Measurements from ENCODE around the gene FOXP1.

DNA sequence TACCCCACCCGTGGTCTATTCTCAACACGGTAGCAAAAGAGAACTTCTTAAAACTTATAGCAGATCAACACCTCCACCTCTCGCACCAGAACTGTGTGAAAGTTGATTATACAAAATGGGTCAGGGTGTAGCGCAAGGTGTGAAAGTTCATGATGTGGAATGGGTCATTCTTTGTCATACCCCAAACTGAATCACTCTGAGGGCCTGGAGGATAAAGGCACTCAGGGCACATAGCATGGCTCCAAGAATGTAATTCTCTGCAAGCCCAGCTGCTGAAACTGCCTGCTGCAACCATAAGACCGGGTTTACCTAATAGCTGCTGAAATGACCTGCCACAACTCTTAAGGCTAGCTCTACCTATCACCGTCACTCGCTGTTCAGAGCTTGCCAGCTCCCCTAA, 70.0 kb downstream of the FOXP1 start:
- TF ChIP-seq, protein P1, sequence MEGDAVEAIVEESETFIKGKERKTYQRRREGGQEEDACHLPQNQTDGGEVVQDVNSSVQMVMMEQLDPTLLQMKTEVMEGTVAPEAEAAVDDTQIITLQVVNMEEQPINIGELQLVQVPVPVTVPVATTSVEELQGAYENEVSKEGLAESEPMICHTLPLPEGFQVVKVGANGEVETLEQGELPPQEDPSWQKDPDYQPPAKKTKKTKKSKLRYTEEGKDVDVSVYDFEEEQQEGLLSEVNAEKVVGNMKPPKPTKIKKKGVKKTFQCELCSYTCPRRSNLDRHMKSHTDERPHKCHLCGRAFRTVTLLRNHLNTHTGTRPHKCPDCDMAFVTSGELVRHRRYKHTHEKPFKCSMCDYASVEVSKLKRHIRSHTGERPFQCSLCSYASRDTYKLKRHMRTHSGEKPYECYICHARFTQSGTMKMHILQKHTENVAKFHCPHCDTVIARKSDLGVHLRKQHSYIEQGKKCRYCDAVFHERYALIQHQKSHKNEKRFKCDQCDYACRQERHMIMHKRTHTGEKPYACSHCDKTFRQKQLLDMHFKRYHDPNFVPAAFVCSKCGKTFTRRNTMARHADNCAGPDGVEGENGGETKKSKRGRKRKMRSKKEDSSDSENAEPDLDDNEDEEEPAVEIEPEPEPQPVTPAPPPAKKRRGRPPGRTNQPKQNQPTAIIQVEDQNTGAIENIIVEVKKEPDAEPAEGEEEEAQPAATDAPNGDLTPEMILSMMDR (IDR thresholded peaks at IDR 0.05; ENCODE audit: control extremely low read depth in 1 of 3, insufficient read depth in 1 of 3, low read depth in 1 of 3, low read length in 3 of 3), result no peak
- no peak for TF ChIP-seq HDAC2 (IDR thresholded peaks at IDR 0.05; ENCODE audit: borderline replicate concordance in 1 of 2, low read depth in 2 of 2, low read length in 2 of 2)

Data from H1 (cell line).